GM19025 (cell line): ENCODE data around the gene MYLK4.

ENCODE experiments used
- ATAC-seq: cut with Tn5 transposase; IDR thresholded peaks from one replicate; pipeline ENCODE4 v1.9.1; 2021; ENCODE audit warnings: mild to moderate bottlenecking, low read depth, moderate library complexity; ENCODE audit not compliant: unreplicated experiment

MYLK4 gene

DNA sequence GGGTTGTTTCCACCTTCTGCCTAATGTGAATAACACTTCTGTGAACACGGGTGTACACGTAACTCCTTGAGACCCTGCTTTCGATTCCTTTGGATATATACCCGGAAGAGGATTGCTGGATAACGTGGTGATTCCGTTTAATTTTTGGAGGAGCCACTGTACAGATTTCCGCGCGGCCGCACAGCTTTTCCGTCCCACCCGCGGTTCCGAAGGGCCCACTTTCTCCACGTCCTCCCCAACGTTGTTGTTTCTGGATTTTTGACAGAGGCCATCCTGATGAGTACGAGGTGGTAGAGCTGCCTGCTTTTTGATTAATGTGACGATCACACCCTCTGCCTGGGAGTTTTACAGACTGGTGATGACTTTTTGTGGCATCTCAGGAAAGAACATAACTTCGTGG is 114.0 kb downstream of the MYLK4 start:
- no peak for ATAC-seq

DNA sequence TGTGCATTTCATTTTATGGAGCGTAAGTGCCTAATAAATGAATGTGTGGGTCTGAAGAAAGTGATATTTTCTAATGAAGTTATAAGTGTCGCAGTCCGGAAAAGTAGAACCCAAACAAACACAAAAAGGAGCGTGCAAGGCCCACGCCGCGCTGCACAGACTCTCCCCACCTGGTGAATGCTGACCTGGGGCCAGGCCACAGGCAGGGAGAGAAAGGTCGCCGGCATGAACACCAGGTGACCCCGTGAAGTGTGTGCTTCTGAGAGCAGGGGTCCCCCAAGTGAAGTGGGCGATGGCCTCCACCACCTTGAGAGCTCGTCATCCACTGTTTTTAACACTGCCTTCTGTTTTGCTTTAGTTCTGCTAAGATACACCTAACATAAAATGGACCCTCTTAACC is 114.8 kb downstream of the MYLK4 start:
- no peak for ATAC-seq

DNA sequence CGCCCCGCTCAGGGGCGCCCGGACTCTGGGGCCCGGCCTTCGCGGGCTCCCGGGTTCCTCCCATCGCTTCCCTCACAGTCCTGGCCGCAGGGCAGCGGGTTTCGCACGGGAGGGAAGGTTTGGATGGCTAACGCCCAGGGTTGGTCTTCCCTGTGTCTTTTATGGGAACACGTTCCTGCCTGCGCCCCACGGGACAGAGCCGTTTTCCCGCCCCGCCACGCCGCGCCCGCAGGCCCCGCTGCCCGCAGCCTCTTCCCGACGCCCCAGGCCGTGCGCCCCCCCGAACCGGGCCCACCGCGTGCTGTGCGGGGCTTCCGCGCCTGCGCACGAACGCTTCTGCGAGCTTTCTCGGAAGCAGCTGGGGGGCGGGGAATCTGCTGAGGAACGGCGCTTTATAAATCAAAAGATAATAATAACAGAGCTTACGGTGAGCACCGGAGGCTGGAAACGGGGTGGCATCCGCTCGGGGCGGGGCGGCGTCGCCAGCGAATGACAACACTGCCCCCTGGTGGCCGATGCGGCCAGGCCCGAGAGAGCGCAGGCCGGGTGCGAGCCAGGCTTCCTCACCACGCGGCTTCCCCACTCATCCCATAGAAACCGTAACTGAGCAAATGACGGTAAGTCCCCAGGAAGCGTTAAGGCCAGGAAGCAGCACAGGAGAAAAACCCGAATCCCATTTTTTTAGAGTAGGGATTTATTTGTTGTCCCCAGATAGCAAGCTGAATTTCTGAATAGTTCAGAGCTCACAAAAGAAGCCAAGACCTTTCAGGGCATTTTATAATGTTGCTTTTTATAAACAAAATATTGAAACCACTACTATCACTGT is 116.4 kb downstream of the MYLK4 start:
- ATAC-seq: peak; percentile 67

DNA sequence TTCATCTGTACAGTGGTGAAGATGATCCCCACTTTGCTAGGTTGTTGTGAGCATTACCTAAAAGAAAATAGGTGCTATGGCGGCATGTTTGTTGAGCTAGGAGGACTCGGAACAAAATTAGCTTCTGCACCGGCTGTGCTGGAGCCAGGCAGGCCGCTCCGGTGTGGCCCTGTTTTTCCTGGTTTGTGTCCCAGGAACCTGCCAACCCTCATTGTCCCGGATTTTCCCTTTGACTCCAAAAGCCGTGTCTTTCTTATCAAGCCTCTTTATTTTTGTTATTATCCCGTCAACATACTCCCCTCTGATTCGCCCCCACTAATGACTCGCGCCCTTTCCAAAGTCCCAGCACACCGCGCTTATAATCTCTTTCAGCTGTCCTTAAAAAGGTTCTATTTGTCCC is 117.0 kb downstream of the MYLK4 start:
- ATAC-seq: no peak

DNA sequence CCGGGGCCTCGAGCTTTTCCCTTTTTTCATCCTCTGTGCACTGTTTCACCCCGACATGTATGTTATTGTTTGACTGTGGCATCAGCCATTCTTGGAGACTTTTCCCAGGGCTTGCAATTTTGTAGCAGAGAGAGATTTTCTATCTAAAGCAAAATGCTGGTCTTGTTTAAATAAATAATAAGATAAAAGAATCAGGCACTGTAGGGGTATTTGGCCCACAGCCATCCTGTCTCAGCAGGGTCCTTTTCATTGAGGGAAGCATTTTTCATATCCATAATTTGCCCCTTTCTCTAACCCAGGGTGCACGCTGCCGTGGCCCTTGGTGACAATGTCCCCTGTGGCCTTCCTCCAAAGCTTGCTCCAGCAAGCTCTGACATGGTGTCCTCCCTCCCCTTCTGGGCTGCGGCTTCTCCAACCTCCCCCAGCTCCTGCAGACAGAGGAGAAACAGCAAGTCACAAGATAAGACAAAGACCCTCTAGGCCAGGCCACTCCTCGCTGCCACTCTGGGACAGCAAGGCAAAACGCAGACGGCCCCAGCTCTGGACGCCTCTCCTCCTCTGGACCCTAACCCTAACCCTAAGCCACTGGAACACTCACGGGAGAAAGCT is 117.6 kb downstream of the MYLK4 start:
- no peak for ATAC-seq

DNA sequence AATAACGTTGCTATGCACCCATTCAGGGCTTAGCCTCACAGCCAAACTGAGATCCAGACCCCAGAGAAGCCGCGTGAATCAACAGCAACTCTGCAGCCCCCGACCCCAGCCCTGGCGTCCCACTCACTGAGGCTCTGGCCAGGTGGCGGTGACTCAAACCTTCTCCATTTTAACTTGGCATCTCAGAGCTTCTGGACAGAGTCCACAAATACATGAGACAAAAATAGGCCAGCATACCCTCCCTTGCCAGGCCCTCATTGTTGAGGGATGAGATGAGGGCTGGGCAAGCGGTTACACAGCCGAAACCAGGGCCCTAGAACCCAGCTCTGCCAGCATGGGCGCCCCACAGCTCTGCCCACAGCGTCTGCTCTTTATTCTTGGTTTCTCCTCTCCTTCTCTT is 118.4 kb downstream of the MYLK4 start:
- no peak for ATAC-seq

DNA sequence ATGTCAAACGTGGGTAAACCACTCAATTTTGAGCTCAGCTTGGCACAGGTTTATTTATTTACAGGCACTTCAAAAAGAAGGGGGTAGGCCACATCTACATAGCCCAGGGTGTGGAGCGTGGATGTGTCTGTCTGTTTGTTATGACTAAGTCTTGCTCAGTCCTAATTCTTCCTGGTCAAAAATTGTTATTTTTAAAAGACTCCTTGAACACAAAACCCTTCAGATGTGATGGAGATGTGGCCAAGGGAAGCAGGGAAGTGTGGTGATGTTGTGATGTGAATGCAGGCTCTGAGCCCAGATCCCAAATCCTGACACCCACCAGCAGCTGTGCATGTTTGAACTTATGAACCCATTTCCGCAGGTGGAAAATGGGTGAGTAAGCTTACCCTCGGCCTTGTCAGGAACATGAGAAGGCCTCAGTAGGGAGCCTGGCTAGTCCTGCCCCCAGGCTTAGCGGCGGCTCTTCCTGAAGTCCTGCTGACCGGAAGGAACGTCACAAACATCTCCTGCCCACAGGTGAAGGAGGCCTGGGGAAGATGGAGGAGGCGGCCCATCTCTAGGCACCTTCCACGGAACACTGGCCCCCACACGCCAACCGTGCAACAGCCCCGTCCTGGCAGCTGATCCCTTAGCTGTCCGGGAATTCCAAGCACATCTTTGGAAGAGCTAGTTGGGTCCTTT is 119.7 kb downstream of the MYLK4 start:
- no peak for ATAC-seq

DNA sequence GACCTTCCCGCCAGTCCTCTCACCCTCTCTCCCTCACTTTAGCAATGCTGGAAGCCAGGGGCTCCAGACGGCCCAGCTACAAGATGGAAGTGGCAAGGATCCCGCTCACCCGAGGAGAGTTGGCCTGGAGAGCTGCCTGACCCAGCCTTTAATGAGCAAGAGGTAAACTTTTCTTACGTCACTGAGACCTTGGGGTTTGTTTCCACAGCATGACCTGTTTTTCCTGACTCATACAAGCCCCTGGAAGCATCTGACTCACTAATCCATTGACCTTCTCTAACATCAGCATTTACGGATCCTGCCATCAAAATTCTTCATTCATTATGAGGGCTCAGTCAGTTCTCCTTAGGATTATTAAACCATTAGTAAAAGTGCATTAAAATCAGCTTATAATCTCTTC is 120.4 kb downstream of the MYLK4 start:
- ATAC-seq: no peak

DNA sequence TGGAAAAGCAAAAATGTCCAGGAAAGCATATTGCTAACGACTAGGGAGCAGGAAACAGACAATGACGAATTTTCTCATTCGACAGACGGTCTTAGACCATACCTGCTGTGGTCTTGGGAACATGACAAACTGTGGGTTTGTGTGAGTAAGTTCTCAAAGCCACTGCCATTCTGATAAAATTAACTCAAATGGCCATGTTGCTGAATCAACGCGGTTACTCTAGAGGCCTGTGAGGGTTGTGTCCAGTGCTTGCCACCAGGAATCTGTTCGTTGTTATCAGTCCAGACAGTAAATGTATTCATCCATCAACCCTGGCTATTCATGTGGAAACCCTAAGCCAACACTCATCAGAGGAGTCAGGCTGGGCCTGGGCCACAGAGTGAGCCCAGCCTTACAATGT is 124.3 kb downstream of the MYLK4 start:
- ATAC-seq: no peak

DNA sequence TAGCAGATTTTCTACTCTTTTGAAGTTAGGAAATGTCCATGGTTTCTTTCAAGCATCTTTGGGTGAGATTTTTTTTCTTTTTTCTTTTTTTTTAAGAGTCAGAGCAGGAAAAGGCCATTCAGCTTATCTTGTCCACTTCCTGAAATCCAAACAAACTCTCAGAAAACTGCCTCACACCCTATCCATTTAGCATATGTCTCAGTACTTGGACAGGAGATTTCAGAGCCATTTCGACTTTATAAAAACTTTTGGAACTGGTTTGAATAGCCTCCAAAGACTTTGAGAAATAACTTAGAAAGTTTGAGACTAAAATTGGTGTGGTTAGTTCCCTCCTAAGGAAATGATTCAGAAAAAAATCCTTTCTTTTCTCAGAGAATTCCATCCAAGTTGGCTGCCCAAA is 125.1 kb downstream of the MYLK4 start:
- no peak for ATAC-seq

DNA sequence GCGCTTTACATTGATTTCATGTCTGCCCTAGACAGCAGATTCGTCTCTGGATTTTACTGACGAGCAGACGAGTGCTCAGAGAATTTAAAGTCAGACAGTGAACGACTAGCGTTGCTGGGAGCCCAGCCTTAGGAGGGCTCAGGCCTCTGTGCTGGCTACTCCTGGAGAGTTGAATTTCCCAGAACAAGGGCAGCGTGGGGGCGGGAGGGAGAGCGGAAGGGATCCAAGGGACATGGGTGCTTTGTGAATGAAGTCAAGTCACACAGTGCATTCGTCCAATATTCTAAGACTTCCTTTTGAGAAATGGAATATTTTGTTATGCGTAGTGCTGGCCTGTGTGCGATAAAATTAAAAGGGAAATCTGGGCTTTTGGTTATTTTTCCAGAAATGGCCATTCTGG is 126.5 kb downstream of the MYLK4 start:
- ATAC-seq: no peak

DNA sequence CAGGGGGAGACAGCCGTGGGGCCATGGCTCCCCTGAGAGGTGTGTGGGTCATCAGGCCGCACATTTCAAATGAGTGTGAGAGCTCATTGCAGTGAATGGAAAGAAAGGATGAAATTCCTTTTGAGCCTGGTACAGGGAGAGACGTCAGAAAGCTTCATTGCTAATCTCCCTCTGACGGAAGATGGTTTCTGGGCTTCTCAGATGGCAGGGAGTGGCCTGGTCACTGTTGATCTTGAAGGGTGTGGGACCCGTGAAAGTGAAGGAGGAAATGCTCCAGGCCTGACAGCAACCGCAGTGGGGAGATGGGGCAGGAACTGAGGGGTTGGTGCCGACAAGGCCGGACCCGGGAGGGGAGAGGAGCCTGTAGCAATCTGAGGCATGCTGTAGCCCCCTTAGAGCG is 127.4 kb downstream of the MYLK4 start:
- no peak for ATAC-seq

DNA sequence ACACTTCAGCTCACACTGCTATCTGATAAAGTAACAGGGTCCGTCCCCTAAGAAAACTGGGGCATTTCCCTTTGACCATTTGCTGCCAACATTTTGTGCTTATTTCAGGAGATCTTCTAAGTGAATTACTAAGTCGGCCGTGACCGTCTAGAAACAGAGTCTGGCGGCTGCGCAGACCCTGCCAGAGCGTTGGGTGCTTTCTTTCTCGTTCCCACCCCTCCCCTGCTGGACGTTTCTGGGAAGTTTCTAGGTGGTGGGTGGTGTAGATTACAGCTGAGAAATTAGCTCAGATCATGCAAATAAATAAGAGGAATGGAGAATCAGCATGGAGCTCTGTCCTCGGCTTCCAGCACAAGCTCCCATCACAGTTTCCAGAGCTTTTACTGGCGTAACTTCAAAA is 128.1 kb downstream of the MYLK4 start:
- ATAC-seq: no peak

DNA sequence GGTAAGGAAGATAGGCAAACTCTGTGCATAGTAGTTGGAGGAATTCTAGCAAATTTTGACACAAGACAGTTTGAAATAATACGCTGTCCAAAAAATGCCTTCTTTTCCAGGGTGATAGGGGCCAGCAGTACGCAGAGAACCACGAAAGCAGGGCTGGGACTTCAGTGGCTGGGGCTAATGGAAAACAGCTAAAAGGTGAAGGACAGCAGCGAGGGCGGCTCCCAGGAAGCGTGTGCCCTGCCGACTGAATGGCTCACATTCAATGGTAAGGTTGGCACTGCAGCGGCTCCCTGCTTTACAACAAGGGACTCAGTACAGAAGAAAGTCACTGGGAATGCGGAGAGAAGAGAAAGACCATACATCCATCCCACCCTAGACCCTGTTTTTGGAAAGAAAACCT is 131.1 kb downstream of the MYLK4 start:
- ATAC-seq: no peak

DNA sequence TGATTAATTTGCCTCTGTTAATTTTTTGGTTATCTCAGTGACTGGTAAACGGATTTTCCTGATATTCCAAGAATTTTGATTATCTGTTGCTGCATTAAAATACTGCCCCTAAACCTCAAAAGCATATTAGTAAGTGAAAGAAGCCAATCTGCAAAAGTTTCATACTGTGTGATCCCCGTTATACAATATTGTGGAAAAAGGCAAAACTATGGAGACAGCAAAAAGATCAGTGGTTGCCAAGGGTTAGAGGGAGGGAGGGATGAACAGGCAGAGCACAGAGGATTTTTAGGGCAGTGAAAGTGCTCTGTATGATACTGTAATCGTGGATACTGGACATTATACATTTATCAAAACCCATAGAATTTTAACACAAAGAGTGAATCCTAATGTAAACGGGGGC is 133.0 kb downstream of the MYLK4 start:
- ATAC-seq: no peak

DNA sequence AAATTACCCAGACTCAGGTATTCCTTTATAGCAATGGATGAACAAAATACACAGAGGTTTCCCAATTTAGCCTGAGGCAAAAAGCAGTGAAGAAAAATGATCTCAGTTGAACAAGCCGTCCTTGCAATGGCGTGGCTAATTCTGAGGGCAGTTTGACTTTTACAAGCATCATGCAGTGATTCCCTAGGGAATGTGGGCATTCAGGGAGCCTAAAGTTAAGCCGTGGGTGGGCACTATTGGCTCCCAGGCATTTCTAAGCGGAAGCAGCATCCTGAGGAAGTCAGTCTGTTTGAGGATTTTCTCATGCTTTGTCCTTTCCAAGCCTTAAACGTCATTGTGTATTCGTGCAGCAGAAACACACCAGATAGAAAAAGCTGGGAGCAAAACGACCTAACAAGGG is 133.9 kb downstream of the MYLK4 start:
- no peak for ATAC-seq

DNA sequence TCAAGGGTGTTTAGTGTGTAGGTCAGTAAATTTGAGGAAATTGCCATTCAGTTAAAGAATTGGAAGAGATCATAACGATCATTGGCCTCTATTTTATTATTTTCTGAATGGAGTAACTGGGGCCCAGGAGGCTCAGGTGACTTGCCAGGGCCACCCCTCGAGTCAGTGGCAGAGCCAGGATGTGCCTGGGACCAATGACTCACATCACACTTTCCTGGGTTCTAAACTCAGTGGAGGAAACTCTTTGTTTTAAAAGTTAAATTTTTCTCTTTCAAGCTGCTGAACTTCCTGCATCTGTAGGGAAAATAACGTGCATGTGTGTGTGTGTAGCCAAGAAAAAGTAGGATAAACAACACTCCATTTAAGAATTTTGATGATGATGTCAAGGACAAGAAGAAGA is 135.5 kb downstream of the MYLK4 start:
- no peak for ATAC-seq

DNA sequence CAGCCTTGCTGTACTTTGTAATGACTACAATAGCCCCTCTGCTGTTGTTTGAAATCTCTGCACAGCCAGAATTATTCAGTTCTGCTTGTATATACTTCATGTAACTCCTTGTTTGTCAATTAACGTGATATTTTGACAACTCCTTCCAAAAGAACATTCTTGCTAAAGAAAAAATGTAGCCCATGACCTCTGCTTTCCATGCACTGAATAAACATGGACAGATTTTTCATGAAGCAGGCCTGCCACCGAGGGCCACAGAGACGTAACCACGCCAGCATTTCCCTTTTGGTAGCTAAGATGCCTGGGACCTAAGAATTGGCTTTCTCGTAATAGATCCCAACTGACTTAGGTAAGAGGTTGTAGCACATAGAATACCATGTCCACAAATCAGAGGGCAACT is 135.9 kb downstream of the MYLK4 start:
- no peak for ATAC-seq

DNA sequence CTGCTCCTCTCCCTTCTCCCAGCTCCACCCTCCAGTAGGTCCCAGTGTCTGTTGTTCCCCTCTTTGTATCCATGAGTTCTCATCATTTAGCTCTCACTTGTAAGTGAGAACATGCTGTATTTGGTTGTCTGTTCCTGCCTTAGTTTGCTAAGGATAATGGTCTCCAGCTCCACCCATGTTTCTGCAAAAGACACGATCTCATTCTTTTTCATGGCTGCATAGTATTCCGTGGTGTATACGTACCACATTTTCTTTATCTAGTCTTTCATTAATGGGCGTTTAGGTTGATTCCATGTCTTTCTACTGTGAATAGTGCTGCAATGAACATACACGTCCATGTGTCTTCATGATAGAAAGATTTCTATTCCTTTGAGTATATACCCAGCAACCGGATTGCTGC is 136.6 kb downstream of the MYLK4 start:
- no peak for ATAC-seq
